HCEC 1CT (cell line): Measurements from ENCODE around the gene JUN.

Experiments
- DNase-seq: peaks from one replicate; pipeline ENCODE4 v3.0.0-alpha.2; 2017

Gene JUN

DNA sequence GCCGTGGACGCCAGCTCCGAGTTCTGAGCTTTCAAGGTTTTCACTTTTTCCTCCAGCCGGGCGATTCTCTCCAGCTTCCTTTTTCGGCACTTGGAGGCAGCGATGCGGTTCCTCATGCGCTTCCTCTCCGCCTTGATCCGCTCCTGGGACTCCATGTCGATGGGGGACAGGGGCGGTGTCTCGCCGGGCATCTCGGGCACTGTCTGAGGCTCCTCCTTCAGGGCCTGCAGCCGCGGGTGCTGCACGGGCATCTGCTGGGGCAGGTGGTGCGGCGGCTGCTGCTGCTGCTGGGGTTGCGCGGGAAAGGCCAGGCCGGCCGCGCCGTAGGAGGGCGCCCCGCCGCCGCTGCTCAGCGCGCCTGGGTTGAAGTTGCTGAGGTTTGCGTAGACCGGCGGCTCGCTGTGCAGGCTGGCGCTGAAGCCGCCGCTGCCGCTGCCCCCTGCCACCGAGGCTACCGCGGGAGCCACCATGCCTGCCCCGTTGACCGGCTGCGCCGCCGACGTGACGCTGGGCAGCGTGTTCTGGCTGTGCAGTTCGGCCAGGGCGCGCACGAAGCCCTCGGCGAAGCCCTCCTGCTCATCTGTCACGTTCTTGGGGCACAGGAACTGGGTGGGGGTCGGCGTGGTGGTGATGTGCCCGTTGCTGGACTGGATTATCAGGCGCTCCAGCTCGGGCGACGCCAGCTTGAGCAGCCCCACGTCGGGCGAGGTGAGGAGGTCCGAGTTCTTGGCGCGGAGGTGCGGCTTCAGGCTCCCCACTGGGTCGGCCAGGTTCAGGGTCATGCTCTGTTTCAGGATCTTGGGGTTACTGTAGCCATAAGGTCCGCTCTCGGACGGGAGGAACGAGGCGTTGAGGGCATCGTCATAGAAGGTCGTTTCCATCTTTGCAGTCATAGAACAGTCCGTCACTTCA, 1.4 kb downstream of the JUN start:
- DNase-seq: peak; percentile 42

DNA sequence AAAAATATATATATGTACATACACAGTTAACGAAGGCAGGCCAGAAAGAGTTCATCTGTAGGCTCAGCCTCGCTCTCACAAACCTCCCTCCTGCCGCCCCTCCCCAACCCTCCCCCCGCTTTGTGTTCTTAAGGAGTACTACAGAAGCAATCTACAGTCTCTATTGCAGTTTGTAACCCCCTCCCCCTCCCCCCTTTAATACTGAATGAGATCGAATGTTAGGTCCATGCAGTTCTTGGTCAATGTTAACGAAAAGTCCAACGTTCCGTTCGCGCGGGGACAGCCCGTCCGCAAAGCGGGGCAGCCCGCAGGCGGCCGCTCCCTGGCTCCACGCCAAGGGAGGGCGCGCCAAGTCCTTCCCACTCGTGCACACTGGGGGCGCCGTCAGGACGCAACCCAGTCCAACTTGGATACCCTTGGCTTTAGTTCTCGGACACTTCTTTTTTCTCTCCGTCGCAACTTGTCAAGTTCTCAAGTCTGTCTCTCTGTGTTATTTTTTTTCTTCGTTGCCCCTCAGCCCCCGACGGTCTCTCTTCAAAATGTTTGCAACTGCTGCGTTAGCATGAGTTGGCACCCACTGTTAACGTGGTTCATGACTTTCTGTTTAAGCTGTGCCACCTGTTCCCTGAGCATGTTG, 2.2 kb downstream of the JUN start:
- DNase-seq: peak; percentile 69

DNA sequence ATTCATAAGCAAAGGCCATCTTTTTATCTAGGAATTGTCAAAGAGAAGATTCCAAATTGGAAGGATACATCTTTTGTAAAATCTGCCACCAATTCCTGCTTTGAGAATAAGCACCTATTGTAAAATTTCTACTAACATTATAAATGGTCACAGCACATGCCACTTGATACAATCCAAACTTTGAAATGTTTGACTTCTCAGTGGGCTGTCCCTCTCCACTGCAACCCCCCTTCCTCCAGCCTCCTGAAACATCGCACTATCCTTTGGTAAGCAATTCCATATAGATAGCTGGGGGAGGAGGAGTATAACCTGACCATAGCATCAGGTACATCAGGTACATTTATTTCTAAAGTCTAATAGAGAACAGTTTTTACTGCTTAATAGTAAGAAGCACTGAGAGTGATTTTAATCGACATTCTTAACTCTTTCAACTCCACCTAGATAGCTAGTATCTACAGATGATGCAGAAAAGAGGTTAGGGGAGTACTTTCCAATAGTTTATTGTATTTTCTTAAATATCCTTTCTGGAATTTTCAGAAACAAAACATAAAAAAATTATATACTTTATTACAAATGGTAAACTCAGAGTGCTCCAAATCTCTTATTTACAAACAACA, 2.9 kb downstream of the JUN start:
- DNase-seq: no peak

DNA sequence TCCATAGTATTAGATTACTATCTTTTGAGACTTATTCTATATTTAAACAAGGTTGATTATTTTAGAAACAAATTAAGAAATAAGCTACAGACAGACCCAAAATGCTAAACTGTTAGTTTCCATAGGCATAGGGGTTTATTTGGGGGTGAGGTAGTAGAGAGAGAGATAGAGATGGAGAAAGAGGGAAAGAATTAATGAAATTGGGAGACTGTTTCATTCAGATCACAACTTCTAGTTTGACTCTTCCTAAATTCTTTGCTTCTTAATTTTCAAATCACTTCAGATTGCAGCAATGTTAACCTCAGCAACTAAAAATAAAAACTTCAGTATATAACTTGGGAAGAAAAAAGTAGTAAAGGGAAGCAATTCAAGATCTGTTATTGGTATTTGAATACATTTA, 3.4 kb downstream of the JUN start:
- no peak for DNase-seq

DNA sequence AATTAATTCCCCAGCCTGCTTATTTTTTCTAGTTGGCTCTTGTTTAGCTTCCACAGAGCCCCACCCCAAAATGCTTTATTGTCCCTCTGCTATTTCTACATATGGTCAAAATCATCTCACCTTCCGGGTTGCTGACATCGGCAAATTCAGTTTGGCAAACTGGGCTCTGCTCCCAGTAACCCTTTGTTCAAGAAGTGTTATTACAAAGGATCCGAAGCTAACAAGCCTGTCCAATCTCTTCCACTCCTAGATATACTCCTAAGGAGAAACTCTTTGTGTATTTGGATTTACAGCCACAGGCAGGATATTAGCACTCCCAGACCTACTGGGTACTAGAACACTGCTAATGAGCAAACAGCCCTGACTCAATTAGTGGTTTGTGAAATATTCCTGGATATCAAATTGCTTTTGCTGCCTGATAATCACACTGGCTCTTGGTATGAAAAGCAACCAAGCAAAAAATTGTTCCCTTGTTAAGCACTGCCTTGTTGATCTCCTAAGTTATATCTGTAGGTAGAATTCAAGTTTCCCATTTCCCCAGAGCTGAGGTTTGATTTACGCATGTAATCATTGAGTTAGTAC, 4.0 kb downstream of the JUN start:
- peak; percentile 45 for DNase-seq

DNA sequence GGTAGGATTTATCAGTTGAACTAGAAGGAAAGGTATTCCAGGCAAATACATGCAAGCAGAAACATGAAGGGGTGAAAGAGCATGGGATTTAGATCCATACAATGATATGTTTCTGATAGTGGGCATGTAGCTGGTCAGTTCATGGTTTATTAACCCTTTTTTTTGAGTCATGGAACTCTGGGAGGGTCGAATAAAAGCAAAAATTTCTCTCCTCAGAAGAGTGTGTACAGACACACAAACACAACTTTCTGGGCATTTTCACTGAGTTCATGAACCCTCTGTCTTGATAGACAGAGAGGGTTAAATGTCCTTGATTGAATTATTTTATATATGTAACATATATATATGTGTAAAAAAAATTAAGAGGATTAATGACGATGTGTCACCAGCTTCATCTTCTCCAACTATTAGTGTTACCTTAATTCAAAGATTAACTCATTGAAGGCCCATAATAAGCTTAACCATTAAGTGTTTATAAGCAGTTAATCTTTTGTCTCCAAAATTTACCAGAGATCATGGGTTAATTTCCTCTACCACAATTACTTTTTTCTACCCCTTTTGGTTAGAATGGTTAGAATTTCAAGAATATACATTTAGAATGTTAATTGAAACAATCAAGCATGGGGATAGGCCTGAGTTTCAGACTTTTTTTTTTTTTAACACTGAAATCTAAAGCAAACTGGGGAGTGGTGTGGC, 4.6 kb downstream of the JUN start:
- no peak for DNase-seq

DNA sequence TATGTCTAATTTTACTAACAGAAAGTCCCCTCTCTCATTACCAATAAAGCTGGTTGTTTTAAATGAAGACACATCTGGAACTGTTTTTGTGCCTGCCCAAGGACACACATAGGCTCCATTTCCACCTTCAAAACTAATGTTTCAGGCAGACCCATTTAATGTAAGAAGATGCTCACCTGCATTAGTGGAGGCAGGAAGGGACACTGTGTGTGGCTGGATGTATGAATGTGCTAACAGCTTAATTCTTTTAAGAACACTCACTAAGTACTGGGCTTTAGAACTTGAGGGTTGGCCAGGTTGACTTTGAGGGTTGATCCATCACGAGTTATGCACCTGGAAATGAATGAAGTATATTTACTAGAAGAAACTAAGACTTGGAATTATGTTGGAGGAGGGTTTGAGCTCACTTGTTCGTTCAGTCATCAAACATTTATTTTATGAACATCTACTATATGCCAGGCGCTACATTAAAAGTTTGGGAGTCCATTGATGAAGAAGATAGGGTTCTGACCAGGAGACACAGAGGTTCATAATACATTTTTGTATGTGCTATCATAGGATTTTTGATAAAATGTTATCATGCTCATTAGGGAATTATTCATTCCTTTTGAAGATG, 5.4 kb downstream of the JUN start:
- DNase-seq: no peak

DNA sequence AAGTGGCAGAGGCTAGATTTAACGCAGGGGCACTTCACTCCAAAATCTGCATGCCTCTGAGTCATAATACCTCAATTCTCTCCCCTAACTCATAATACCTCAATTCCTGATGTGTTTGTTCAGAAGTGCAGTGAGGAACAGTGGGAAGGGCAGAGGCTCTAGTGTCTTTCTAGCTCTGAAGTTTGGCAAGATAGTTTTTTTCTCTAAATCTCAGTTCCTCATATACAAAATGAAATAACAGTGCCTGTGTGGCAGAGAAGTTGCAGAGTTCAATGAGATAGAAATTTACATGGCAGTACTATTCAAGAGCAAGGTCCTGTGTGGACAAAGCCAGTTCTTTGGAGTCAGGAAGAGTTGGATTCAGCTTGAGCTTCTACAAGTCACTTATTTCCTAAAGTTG, 9.8 kb downstream of the JUN start:
- DNase-seq: no peak

DNA sequence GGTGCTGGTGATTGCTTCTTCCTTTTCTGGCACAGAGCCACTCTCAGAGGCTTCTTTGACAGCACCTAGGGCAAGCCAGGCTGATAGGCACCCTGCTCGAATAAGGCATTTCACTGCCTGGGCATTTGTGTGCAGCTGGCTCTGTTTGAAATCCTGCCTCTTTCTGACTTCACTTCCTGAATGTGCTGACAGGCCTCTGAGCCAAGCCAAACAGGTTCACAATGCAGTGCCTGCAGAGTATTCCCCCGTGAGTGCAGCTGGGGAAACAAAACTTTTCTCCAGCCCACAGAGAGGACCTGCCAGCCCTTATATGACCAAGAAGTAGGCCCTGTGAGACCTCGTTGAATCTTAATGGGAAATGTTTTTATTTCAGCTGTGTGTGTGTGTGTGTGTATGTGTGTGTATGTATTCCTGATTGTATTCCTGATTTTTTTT, 10.4 kb downstream of the JUN start:
- peak; percentile 59 for DNase-seq

DNA sequence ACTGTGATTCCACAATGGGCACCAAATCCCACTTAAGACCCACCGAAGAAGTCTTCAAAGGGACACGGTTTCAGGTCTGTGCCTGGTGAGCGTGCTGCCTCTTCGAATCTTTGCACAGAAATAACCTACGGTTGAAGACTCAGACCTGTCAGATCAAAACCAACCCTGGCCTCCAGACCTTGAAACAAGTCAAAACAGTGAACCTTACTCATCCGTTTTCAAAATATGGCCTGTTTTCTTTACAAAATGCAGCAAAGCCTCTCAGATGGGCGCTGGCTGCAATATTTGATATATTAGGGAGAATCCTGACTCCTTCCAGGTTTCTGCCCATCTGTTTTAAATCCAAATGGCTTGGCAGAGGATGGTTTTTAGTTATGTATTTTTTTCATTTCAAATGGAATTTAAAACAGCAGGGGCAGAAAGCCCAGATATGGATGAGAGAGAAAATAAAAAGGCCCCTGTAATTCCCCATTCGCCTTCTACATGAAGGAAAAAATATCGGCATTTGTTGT, 14.0 kb downstream of the JUN start:
- no peak for DNase-seq

DNA sequence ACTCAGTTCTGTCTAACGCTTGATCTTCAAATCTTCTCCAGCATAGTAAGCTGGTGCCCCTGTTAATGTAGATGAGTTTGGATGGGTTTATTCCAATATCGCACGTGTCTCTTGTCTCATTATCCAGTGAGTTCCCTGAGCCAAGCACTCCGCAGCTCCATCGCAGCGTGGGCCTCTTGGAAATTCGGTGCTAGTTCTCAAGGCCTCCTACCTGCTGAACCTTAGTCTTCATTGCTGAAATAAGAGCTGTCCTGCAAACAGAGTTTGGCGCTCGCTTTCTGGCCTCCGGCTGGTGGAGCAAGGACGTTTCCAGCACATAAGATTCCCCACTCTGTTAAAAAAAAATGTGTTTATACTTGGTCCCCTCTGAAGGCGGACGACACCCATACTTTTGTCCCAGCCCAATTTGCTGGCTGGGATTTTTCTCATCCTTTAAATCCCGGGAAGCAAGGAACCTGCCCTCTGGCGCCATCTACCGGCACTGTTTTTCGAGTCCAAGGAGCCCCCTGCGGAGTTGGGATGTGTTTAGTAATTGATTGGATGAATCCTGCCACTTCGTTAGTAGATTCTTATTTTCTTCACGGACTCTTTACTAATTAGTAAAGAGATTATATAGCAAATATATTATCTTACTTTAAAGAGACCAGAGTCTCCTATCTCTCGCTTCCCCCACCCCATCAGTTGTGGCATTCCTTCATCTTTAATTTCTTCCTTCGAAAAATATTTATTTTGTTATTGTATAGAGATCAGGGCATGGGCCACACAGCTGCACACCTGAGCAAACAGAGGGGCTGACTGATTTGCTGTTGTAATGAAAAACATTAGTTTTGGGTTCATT, 14.7 kb downstream of the JUN start:
- DNase-seq: peak; percentile 62

DNA sequence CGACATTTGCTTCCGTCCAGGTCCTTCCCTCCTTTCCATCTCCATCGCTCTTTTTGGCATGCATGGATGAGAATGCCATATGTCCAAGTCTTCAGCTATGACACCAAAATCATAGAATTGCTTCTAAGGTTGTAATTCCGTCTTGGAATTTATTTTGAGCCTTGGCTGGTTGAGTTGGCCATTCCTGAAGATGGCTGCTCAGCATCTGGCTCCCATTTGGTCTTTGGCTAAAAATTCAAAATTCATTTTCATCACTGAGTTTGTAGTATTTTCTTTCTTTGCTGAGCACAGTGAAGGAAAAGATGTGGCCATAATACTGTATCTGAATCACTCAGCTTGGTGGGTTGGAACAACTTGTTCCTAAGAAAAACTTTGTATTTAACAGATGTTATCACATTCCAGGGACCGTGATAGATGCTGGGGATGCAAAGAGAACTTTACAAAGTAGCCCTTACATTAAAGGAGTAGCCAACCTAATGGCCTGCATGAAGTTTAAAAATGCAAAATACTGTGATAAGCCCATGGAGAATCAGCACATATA, 15.6 kb downstream of the JUN start:
- DNase-seq: no peak

DNA sequence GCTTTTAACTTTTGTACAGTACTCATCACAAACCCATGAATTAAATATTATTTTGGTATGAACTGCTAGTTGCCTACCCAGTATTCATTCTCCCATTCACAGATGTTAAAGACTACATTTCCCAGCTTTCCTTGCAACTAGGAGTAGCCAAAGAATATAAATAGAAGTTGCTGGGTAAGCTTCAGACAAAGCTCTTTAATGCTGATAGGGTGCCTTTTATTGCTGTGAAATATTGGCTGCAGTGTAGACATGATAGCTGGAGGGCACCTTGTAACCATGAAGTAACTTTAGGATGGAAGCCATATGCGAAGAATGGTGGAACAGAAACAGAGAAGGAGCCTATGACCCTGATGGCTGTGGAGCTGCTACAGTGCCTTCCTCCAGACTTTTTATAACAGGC, 16.7 kb downstream of the JUN start:
- no peak for DNase-seq

DNA sequence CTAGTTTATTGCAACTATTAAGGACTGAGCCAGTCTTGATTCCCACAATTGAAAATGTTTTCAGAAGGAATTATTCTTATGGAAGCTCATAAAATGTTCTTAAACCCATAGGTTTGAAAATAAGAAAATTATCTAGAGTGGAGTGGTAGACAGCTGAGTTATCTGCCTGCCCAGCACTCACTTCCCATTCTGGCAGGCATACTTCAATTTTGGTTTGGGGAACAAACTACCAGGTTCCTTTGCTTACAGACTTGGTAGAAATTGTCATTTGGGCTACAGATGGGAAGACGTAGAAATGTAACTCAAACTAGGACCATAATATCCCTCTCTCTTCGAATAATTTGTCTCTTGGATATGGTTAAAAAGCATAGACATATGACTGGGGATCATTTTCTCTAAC, 18.4 kb downstream of the JUN start:
- DNase-seq: no peak

DNA sequence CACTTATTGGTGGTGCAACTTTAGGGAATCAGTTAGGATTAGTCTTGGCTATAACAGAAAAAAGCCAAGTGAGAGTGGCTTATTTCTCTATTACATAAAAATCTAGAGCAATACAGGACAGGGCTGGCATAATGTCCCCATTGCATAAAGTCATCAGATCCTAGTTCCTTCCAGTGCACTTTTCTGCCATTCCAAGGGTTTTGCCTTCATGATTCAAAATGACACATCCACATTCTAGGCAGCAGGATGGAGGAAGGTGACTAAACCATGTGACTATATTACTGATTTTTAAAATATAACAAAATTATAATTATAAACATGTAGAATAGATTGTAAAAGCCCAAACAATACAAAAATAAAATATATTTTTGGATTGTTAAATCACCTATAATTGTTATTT, 18.8 kb downstream of the JUN start:
- peak; percentile 61 for DNase-seq

DNA sequence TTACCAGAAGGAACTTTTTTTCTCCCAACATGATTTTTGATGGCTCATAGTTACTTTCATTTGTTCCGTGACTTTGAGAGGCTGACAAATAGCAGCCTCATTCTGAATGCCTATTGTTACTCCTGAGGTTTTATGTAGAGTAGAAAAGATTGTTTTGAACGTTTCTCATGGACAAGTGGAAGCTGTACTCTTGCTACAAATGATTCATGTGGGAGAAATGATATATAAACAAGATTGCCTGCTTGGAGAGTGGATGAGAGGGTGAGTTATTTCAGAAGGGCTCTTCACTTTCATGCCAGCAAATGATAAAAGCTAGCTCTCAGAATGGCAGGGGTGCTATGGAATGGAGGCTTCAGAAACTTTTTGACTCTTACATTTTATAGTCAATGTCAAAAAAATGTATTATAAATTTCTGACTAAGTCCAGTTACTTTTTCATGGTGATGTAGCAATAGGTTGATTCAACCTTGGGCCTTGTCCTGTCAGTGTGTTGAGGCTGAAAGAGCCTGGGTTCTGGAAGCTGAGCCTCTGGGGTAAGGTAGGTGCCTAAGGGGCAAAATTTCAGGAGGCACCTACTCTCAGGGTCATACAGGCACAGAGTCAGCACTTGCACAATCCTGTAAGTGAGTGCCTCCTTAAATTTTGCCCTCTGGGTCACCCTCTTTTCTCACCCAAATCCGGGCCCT, 19.4 kb downstream of the JUN start:
- DNase-seq: peak; percentile 90

DNA sequence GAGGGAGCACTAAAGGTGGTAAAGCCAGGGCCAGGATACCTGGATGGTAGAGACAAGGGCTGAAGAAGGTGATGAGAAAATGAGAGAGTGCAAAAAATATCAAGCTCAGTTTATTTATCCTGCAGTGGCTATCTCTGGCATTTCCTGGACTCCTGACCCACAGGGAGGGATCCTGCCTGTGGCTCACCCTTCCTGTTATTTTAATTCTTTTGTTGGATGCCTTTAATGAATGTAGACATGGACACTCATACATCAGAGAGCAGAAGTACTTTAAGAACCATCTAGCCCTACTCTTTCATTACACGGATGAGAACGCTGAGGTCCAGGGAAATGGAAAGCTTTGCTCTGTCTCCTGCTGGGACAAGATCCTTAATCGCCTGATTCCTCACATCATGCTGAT, 20.6 kb downstream of the JUN start:
- DNase-seq: peak; percentile 88

DNA sequence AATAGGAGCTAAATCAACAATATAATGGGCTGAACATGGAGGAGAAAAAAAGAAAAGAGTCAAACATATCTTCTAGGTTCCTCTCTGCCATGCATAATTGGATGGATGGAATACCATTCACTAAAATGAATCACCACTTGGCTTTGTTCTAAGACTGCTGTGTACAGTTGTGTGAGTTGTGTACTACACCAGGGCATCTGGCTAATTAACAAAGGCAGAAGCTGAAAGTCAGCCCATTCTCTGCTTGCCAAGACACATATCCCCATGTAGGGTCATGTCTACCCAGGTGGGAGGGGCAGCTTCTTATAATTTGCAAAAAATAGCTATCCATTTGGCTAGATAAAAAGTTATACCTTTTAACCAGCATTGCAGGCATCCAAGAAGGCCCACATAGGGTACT, 21.0 kb downstream of the JUN start:
- peak; percentile 72 for DNase-seq

DNA sequence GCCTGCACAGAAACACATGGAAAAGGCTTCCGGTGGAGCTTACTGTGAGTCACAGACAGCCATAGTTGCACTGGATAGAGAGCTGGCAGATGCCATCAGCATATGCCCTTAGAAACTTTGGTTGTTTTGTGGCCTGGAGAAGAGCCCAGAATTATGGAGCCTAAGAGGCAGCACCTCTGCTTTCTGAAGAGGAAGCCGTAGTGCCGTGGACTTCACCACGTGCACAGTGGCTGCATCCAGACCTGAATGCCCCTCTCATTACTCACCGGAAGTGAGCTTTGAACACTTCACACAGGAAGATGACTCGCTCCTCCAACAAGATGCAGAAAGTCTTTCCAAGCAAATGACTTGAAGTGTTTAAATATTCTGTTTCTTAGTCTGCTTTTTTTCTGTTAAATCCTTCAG, 28.4 kb downstream of the JUN start:
- peak; percentile 100 for DNase-seq

DNA sequence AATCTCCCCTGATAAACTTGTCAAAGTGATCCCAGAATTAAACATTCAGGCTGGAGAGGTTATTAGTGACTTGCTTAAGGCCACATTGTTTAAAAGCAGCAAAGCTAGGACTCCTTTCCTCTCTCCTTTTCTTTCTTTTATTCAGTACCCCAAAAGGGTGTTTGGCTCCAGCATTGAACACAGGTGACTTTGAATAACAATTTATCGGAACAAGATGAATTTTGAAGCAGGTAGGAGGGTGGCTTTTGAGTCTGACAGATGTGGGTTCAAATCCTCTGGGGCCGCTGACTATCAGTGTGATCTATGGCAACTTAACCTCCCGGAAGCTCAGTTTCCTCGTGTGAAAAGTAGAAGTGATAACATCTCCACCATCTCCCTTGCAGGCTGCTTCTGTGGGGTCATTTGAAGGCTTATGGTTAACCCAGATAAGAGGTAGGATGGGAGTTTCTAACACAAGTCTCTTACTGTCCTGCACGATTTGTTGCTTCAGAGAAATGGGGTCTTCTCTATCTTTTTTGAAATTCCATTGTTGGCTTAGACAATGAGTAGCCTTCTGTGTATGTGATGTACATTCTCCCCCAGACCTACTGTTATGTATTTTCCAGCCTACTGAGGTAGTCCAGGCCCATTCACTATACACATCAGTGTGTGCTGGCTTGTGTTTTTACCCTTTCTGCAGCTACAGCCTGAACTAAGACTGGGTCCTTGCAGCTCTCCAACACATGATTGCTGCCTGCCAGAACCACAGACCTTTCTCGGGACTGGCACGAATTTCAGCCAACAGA, 29.0 kb downstream of the JUN start:
- no peak for DNase-seq
